Keratinocyte (primary cell): ENCODE results near the gene CCDC24.

Source experiments
- EZH2 ChIP-seq: IDR thresholded peaks from one replicate; pipeline ENCODE4 v1.6.1; 2012; ENCODE audit warnings: inconsistent platforms, mild to moderate bottlenecking, low read length, moderate library complexity
- TF ChIP-seq, protein P1 (sequence below), 3 experiments: IDR thresholded peaks in 1 of 3; conservative IDR thresholded peaks in 1 of 3; optimal IDR thresholded peaks in 1 of 3; 2 replicates in 2 of 3; 3 replicates in 1 of 3; pipeline versions ENCODE3 to v1.5.1; 2011; ENCODE audit warnings: low read length in 3 of 3, mild to moderate bottlenecking in 3 of 3, moderate library complexity in 2 of 3, control low read depth in 1 of 3, inconsistent platforms in 1 of 3; ENCODE audit not compliant: insufficient read depth in 2 of 3; ENCODE audit errors: extremely low read depth in 1 of 3

DNA sequence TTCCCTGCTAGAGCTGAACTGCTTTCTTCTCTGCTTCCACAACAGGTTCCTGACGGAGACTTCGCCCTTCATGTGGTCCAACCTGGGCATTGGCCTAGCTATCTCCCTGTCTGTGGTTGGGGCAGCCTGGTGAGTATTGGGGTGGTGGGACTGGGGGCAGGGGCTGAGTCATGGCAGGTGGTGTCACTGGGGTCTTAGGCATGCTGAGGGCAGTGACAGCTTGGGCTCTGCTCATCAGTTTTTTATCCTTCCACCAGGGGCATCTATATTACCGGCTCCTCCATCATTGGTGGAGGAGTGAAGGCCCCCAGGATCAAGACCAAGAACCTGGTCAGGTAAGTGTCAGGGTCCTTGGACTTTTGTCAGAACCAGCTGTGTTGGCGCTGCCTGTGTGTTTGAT, 15.4 kb upstream of the CCDC24 start:
- TF ChIP-seq, protein P1, sequence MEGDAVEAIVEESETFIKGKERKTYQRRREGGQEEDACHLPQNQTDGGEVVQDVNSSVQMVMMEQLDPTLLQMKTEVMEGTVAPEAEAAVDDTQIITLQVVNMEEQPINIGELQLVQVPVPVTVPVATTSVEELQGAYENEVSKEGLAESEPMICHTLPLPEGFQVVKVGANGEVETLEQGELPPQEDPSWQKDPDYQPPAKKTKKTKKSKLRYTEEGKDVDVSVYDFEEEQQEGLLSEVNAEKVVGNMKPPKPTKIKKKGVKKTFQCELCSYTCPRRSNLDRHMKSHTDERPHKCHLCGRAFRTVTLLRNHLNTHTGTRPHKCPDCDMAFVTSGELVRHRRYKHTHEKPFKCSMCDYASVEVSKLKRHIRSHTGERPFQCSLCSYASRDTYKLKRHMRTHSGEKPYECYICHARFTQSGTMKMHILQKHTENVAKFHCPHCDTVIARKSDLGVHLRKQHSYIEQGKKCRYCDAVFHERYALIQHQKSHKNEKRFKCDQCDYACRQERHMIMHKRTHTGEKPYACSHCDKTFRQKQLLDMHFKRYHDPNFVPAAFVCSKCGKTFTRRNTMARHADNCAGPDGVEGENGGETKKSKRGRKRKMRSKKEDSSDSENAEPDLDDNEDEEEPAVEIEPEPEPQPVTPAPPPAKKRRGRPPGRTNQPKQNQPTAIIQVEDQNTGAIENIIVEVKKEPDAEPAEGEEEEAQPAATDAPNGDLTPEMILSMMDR (optimal IDR thresholded peaks at IDR 0.05 in 1 of 3, IDR thresholded peaks at IDR 0.05 in 1 of 3, conservative IDR thresholded peaks at IDR 0.05 in 1 of 3; ENCODE audit: extremely low read depth in 1 of 3, insufficient read depth in 2 of 3, low read length in 3 of 3) = peak in 1 of 3 experiments; percentile 16
- TF ChIP-seq EZH2 = no peak
